Esophagus squamous epithelium (tissue), 5 donors: ENCODE measurements around the gene TFG. TPM values are rescaled to one million over a fixed set of nuclear protein-coding genes. Genes with fewer than 3 reads are reported as not detected.

Experiments
- DNase-seq: peaks from one replicate; lab custom pipeline; 2025; lab: John Stamatoyannopoulos, UW
- H3K27ac ChIP-seq, 4 donors: fragments of 200-600 bp; sonication (generic); one replicate each; pipeline ENCODE4 v1.5.1; 2016 to 2019; ENCODE audit warnings: mild to moderate bottlenecking in 1 of 4
- H3K27me3 ChIP-seq, 4 donors: fragments of 200-600 bp; sonication (generic); 1 replicate in 3 of 4; 2 replicates in 1 of 4; pipeline versions ENCODE4 v1.5.1 to v1.6.0; 2017 to 2021; ENCODE audit warnings: antibody characterized with exemption in 1 of 4
- H3K36me3 ChIP-seq, 3 donors: fragments of 200-600 bp; sonication (generic); one replicate each; pipeline ENCODE4 v1.5.1; 2016 to 2019
- H3K4me1 ChIP-seq, 3 donors: fragments of 200-600 bp; sonication (generic); one replicate each; pipeline ENCODE4 v1.5.1; 2017 to 2019
- H3K4me3 ChIP-seq, 4 donors: fragments of 200-600 bp; sonication (generic); 1 replicate in 3 of 4; 2 replicates in 1 of 4; pipeline ENCODE4 v1.5.1; 2016 to 2019; ENCODE audit warnings: mild to moderate bottlenecking in 2 of 4, moderate library complexity in 1 of 4
- H3K9me3 ChIP-seq, 3 donors: fragments of 200-600 bp; sonication (generic); one replicate each; pipeline ENCODE4 v1.5.1; 2016 to 2019
- CTCF ChIP-seq, 6 experiments: fragments of 450-650 bp in 4 of 6; fragments of 200-600 bp in 2 of 6; sonication (generic) in 2 of 6; IDR thresholded peaks; one replicate each; pipeline ENCODE4 v1.5.1; 2016 to 2019; ENCODE audit warnings: antibody characterized with exemption in 6 of 6, mild to moderate bottlenecking in 4 of 6, moderate library complexity in 4 of 6
- POLR2A ChIP-seq, 4 donors: fragments of 450-650 bp; IDR thresholded peaks; one replicate each; pipeline ENCODE4 v1.6.1; 2017; ENCODE audit warnings: antibody characterized with exemption in 4 of 4, mild to moderate bottlenecking in 4 of 4, moderate library complexity in 3 of 4
- WGBS, 2 donors: methylation state at CpG; one replicate each; pipeline ENCODE4 v1.1.5; 2018; 5-methylcytosine and 5-hydroxymethylcytosine counted together
- intact Hi-C: fragments of 100-400 bp; cut with DNase I; formaldehyde crosslinking; loops from one replicate; pipeline ENCODE4 v1.15.0; 2022
- total RNA-seq, 4 donors: library from RNA; depleted of rRNA; stranded (reverse); fragments of >200 nt; gene quantifications; one replicate each; pipeline ENCODE4 v1.1.0, GENCODE V29; 2016
- donor health status: DM: yes; HTN: yes; CAD: no.

Gene TFG
- total RNA-seq, 4 donors from 2014 or later = 76.7 to 133 (median 91.8) TPM

- TF ChIP-seq POLR2A (IDR thresholded peaks at IDR 0.05) (no peak), CTCF (IDR thresholded peaks at IDR 0.05) (no peak)
- DNase-seq = no peak
- H3K9me3 ChIP-seq = no peaks in the 10 kb centered on the region
- no peak overlapping the region for H3K27ac ChIP-seq
- peaks cover 0 to 1% (median 0%) of the 10 kb centered on the region in 3 donors for H3K4me1 ChIP-seq
- peaks cover 7 to 48% (median 8%) of the 10 kb centered on the region in 3 donors for H3K36me3 ChIP-seq
- H3K4me3 ChIP-seq = no peak overlapping the region
- intact Hi-C loops = no loop called here
- 60 to 66% methylated on average over 3 of the region's 3 CpGs for WGBS, 2 donors
- H3K27me3 ChIP-seq = no peaks in the 10 kb centered on the region
Measured at GRCh38 chr3:100754563-100755334, 45.5 kb downstream of the TFG start.

GRCh38 chr3:100756441-100756840 is 47.1 kb downstream of the TFG start:
- H3K4me1 ChIP-seq = peaks cover 0 to 12% (median 3%) of the 10 kb centered on the region in 3 donors
- H3K4me3 ChIP-seq = no peak overlapping the region
- no peaks in the 10 kb centered on the region for H3K9me3 ChIP-seq
- intact Hi-C loops = no loop called here
- H3K27me3 ChIP-seq = no peaks in the 10 kb centered on the region
- H3K36me3 ChIP-seq = peaks cover 0 to 31% (median 4%) of the 10 kb centered on the region in 3 donors
- DNase-seq = no peak
- no peak overlapping the region for H3K27ac ChIP-seq
- WGBS, 2 donors = 52 to 55% methylated on average over 2 of the region's 2 CpGs
- TF ChIP-seq CTCF (IDR thresholded peaks at IDR 0.05) (no peak), POLR2A (IDR thresholded peaks at IDR 0.05) (no peak)

- WGBS, 2 donors = 63 to 80% methylated on average over 3 of the region's 3 CpGs
- Histone ChIP-seq H3K4me1 (peaks cover 0 to 28% (median 5%) of the 10 kb centered on the region in 3 donors), H3K27me3 (no peaks in the 10 kb centered on the region), H3K27ac (no peak overlapping the region), H3K36me3 (peaks cover 0 to 3% (median 0%) of the 10 kb centered on the region in 3 donors), H3K9me3 (no peaks in the 10 kb centered on the region), H3K4me3 (no peak overlapping the region)
- no peak for TF ChIP-seq POLR2A (IDR thresholded peaks at IDR 0.05)
- no peak for TF ChIP-seq CTCF (IDR thresholded peaks at IDR 0.05)
- intact Hi-C loops = no loop called here
- no peak for DNase-seq
Measured at GRCh38 chr3:100759159-100759558, 49.9 kb downstream of the TFG start.

GRCh38 chr3:100759950-100760349 is 50.7 kb downstream of the TFG start:
- H3K27me3 ChIP-seq = no peaks in the 10 kb centered on the region
- intact Hi-C loops = no loop called here
- no peak overlapping the region for H3K4me3 ChIP-seq
- H3K9me3 ChIP-seq = no peaks in the 10 kb centered on the region
- TF ChIP-seq CTCF (IDR thresholded peaks at IDR 0.05) = no peak
- no peak for TF ChIP-seq POLR2A (IDR thresholded peaks at IDR 0.05)
- no peak overlapping the region for H3K27ac ChIP-seq
- peaks cover 0 to 28% (median 5%) of the 10 kb centered on the region in 3 donors for H3K4me1 ChIP-seq
- DNase-seq = no peak
- H3K36me3 ChIP-seq = no peaks in the 10 kb centered on the region

GRCh38 chr3:100760377-100760776 is 51.1 kb downstream of the TFG start:
- Histone ChIP-seq H3K4me1 (peaks cover 0 to 28% (median 5%) of the 10 kb centered on the region in 3 donors), H3K27me3 (no peaks in the 10 kb centered on the region), H3K4me3 (no peak overlapping the region), H3K36me3 (no peaks in the 10 kb centered on the region), H3K27ac (no peak overlapping the region), H3K9me3 (no peaks in the 10 kb centered on the region)
- TF ChIP-seq POLR2A (IDR thresholded peaks at IDR 0.05) = no peak
- TF ChIP-seq CTCF (IDR thresholded peaks at IDR 0.05) = no peak
- DNase-seq = no peak
- WGBS, 2 donors = 44 to 47% methylated on average over 4 of the region's 4 CpGs
- intact Hi-C loops = no loop called here
